Heart right ventricle (tissue), 16 donors: ENCODE measurements around the gene E2F1. TPM values are rescaled to one million over a fixed set of nuclear protein-coding genes. Genes with fewer than 3 reads are reported as not detected.

Experiments
- ATAC-seq, 8 donors: fragments of 200-7000 bp; cut with Tn5 transposase; one replicate each; pipeline ENCODE4 v1.9.1; 2020; ENCODE audit warnings: mild to moderate bottlenecking in 8 of 8, moderate library complexity in 8 of 8, moderate number of reproducible peaks in 1 of 8
- DNase-seq, 2 donors: peaks; one replicate each; pipeline ENCODE4 v3.0.0-alpha.2; 2020
- H3K27ac ChIP-seq, 10 donors: fragments of 200-600 bp; sonication (generic) in 2 of 10; one replicate each; pipeline versions ENCODE4 v1.5.0 to v1.8.0; 2020 to 2022; ENCODE audit warnings: mild to moderate bottlenecking in 3 of 10
- H3K27me3 ChIP-seq, 7 donors: fragments of 200-600 bp; one replicate each; pipeline ENCODE4 v1.8.0; 2021 to 2022; ENCODE audit warnings: mild to moderate bottlenecking in 2 of 7
- H3K36me3 ChIP-seq, 9 donors: fragments of 200-600 bp; sonication (generic) in 1 of 9; one replicate each; pipeline versions ENCODE4 v1.5.0 to v1.8.0; 2020 to 2022; ENCODE audit warnings: mild to moderate bottlenecking in 2 of 9
- H3K4me1 ChIP-seq, 9 donors: fragments of 200-600 bp; sonication (generic) in 1 of 9; one replicate each; pipeline versions ENCODE4 v1.5.0 to v1.8.0; 2020 to 2022; ENCODE audit warnings: mild to moderate bottlenecking in 4 of 9
- H3K4me3 ChIP-seq, 10 donors: fragments of 200-600 bp; sonication (generic) in 2 of 10; one replicate each; pipeline versions ENCODE4 v1.5.0 to v1.8.0; 2020 to 2022; ENCODE audit warnings: mild to moderate bottlenecking in 7 of 10, moderate library complexity in 2 of 10
- H3K9me3 ChIP-seq, 11 donors: fragments of 200-600 bp in 10 of 11; sonication (generic) in 2 of 11; one replicate each; pipeline versions ENCODE4 v1.5.0 to v1.8.0; 2013 to 2022; ENCODE audit warnings: mild to moderate bottlenecking in 2 of 11, control low read depth in 1 of 11, moderate library complexity in 1 of 11
- CTCF ChIP-seq, 9 donors: fragments of 200-600 bp; sonication (generic) in 2 of 9; IDR thresholded peaks; one replicate each; pipeline versions ENCODE4 v1.5.0 to v1.8.0; 2021 to 2022; ENCODE audit warnings: antibody characterized with exemption in 9 of 9, mild to moderate bottlenecking in 5 of 9, moderate library complexity in 1 of 9
- WGBS, 2 donors: extraction: QIAGEN DNeasy Blood & Tissue Kit; methylation state at CpG; one replicate each; pipeline ENCODE4 v1.1.7; 2013; ENCODE audit warnings: inconsistent platforms in 1 of 2; 5-methylcytosine and 5-hydroxymethylcytosine counted together
- intact Hi-C, 10 donors: fragments of 100-400 bp; cut with DNase I; formaldehyde crosslinking; loops; one replicate each; pipeline versions ENCODE4 v1.11.1 to v1.14.2; 2022
- polyA plus RNA-seq, 2 donors: library from polyadenylated mRNA; stranded (reverse); fragments of 200-250 nt; gene quantifications; one replicate each; pipeline ENCODE4 v1.2.3, GENCODE V29; 2013
- total RNA-seq, 10 donors: library from RNA; stranded (reverse); fragmentation: NEBNext Ultra II Directional in 3 of 10; extraction: Animal tissue kit (Norgen Biotek cat#: 25700) in 3 of 10; gene quantifications; one replicate each; pipeline versions ENCODE4 v1.2.1 to v1.2.4, GENCODE V29; 2021 to 2023
- donor health status: Arrhythmogenic right ventricular cardiomyopathy.
- donor health status: ischemic (EF 13 %, LVEDD 7.1; RV severe dilation, severe dysfunction).
- donor health status: healthy with polysubstance abuse.
- donor health status: DM: no; HTN: yes; CAD: no.
- donor health status: DM: no; HTN: no; CAD: no.
- donor health status: ischemic (EF 25% LVEDD 6.9; RV normal size, moderate dysfunction).
- donor health status: ischemic (EF 25% LVEDD 5.7; RV mildly dilated, moderate dysfunction).
- donor health status: healthy.
- donor health status: DM: yes; HTN: yes; CAD: no.
- donor health status: Ischemic cardiomyopathy.
- donor health status: ischemic (EF 35%, LVEDD 5.7; RV mildly dilated, moderate dysfunction).
- donor health status: nonischemic (EF 11% LVEDD 7.7; RV severe dilation, severe dysfunction).
- donor health status: DM: yes; HTN: yes; CAD: no.
- donor health status: PGD.
- donor health status: ischemic (EF 29% LVEDD 5.4; RV normal size, mild dysfunction).
- donor health status: nonischemic (EF 23%, LVEDD 6.1; RV moderate dilation, normal function).

Gene E2F1
- total and polyA plus RNA-seq, 12 donors, result 0.44 to 3.4 (median 1.2) TPM

- Histone ChIP-seq H3K4me3 (no peak overlapping the region), H3K4me1 (peaks cover 3 to 50% (median 17%) of the 10 kb centered on the region in 9 donors), H3K27ac (peak overlapping the region in 1 of 10 donors; percentile 67), H3K36me3 (no peaks in the 10 kb centered on the region), H3K9me3 (no peaks in the 10 kb centered on the region), H3K27me3 (no peaks in the 10 kb centered on the region)
- TF ChIP-seq CTCF (IDR thresholded peaks at IDR 0.05), result no peak
- ATAC-seq (no peak), DNase-seq (no peak)
- WGBS, 2 donors, result 30 to 41% methylated on average over 4 of the region's 4 CpGs
- intact Hi-C loops, result loop anchor here in 1 of 10 donors (5.0 kb wide), 1 partner anchor 42 kb away; the partner anchor contains the start of gene ZNF341
These were observed 3.8 kb upstream of the E2F1 start for GRCh38 chr20:33689973-33690372.

GRCh38 chr20:33689493-33689892 is 3.3 kb upstream of the E2F1 start:
- Histone ChIP-seq H3K27me3 (no peaks in the 10 kb centered on the region), H3K36me3 (no peaks in the 10 kb centered on the region), H3K4me1 (peaks cover 3 to 52% (median 20%) of the 10 kb centered on the region in 9 donors), H3K9me3 (no peaks in the 10 kb centered on the region), H3K4me3 (no peak overlapping the region), H3K27ac (peak overlapping the region in 2 of 10 donors; percentile 16 to 67)
- ATAC-seq (no peak), DNase-seq (no peak)
- WGBS, 2 donors, result 67 to 91% methylated on average over 1 of the region's 1 CpG
- no peak for TF ChIP-seq CTCF (IDR thresholded peaks at IDR 0.05)
- intact Hi-C loops, result loop anchor here in 1 of 10 donors (5.0 kb wide), 1 partner anchor 43 kb away; the partner anchor contains the start of gene ZNF341

- Histone ChIP-seq H3K27ac (peak overlapping the region in 5 of 10 donors; percentile 16 to 36 (median 31)), H3K4me3 (no peak overlapping the region), H3K9me3 (no peaks in the 10 kb centered on the region), H3K36me3 (no peaks in the 10 kb centered on the region), H3K27me3 (no peaks in the 10 kb centered on the region), H3K4me1 (peaks cover 3 to 51% (median 17%) of the 10 kb centered on the region in 9 donors)
- DNase-seq (no peak), ATAC-seq (no peak)
- intact Hi-C loops, result loop anchor here in 1 of 10 donors (5.0 kb wide), 1 partner anchor 43 kb away; the partner anchor contains the start of gene ZNF341
- TF ChIP-seq CTCF (IDR thresholded peaks at IDR 0.05), result no peak
- 56 to 66% methylated on average over 3 of the region's 3 CpGs for WGBS, 2 donors
These were observed 2.8 kb upstream of the E2F1 start for GRCh38 chr20:33688938-33689424.

GRCh38 chr20:33687993-33688937 is 2.1 kb upstream of the E2F1 start:
- no peak for ATAC-seq
- WGBS, 2 donors, result 70 to 82% methylated on average over 3 of the region's 3 CpGs
- Histone ChIP-seq H3K4me3 (no peak overlapping the region), H3K27me3 (no peaks in the 10 kb centered on the region), H3K27ac (peak overlapping the region in 5 of 10 donors; percentile 6 to 31 (median 19)), H3K36me3 (no peaks in the 10 kb centered on the region), H3K4me1 (peaks cover 1 to 47% (median 20%) of the 10 kb centered on the region in 9 donors), H3K9me3 (no peaks in the 10 kb centered on the region)
- TF ChIP-seq CTCF (IDR thresholded peaks at IDR 0.05), result no peak
- intact Hi-C loops, result loop anchor here in 1 of 10 donors (5.0 kb wide), 1 partner anchor 44 kb away; the partner anchor contains the start of gene ZNF341
- DNase-seq, result no peak
